ACHN (cell line): ENCODE measurements around the gene ACP7.
A peak's percentile ranks its signal among the peaks of the same experiment; 100 is the strongest.
"Not testable (repeated sequence)": the region's sequence is repeated elsewhere in the genome, so short reads cannot be mapped to it uniquely, and the experiment has no call there.

Source experiments
- DNase-seq: peaks from one replicate; pipeline ENCODE4 v3.0.0-alpha.2; 2015
- in situ Hi-C: cut with HindIII; loops from 2 replicates; pipeline ENCODE4 v1.10.0; 2017; ENCODE audit warnings: low sequenced_read_pairs, low pct_ligation_motif_present, low pct_unique_long_range_greater_than_20kb

ACP7 gene, protein sequence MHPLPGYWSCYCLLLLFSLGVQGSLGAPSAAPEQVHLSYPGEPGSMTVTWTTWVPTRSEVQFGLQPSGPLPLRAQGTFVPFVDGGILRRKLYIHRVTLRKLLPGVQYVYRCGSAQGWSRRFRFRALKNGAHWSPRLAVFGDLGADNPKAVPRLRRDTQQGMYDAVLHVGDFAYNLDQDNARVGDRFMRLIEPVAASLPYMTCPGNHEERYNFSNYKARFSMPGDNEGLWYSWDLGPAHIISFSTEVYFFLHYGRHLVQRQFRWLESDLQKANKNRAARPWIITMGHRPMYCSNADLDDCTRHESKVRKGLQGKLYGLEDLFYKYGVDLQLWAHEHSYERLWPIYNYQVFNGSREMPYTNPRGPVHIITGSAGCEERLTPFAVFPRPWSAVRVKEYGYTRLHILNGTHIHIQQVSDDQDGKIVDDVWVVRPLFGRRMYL

DNA sequence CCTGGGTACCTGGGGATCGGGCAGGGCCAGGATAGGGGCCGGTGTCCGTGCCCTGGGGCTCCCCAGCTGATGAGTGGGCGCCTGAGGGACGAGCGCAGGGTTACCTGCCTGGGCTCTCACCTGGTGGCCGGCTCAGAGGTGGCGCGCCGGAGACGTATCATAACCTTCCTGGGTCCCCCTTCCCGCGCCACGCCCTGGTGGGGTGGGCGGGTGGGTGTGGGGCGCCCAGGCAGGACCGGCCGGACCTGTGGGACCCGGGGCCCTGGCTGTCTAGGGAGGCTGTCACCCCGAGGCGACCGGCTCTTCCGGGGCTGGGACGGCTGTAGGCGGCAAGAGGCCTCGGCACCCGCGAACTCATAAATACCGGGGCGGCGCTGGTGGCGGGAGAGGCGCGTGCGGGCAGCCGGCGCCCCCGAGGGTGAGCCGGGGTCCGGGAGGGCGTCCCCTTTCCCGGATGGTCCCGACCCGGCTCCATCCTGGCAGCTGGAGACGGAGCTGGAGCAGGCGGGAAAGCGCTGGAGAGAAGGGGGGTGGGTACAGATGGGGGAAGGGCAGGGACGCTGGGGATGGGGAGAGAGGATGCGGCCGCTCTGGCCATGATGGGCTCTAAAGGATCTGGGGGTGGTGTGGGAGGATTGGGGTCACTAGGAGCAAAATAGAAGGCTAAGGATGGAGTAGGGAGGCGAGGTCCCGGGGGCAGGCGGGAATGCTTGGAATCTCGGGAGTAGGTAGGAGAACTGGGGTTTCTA is at the start of gene ACP7:
TSS of gene ACP7 (plus strand) at position 386 of the 749 bp plus-strand sequence. CDS start 902 bp downstream, outside the sequence.
- no peak for DNase-seq
- in situ Hi-C loops = no loop called here

GRCh38 chr19:39036581-39036980 is 47.6 kb upstream of the ACP7 start:
- in situ Hi-C loops = no loop called here

GRCh38 chr19:39037194-39037593 is 47.0 kb upstream of the ACP7 start:
- in situ Hi-C loops = no loop called here

More at GRCh38 chr19:39036581-39036980, 47.6 kb upstream of the ACP7 start:
- no peak for DNase-seq

DNA sequence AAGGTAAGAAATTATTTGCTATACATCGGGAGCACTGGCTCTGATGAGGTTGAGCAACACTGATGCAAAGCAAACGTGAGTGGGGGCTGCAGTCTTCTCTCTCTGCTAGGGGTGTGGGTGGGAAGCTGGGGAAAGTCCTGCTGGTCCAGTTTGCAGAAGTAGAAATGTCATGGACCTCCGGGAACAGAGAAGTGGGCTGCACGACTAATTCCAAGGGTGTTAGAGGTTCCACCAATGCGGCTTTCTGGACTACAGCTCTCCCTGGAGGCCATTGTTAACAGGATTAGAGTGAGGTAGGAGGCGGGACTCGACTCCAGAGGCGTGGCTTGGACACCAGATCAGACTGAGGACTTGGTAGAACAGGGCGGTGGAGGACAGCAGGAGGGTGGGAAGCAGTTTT is 46.1 kb upstream of the ACP7 start:
- in situ Hi-C loops = no loop called here
- DNase-seq = peak; percentile 72

More at GRCh38 chr19:39037194-39037593, 47.0 kb upstream of the ACP7 start:
- DNase-seq = no peak

DNA sequence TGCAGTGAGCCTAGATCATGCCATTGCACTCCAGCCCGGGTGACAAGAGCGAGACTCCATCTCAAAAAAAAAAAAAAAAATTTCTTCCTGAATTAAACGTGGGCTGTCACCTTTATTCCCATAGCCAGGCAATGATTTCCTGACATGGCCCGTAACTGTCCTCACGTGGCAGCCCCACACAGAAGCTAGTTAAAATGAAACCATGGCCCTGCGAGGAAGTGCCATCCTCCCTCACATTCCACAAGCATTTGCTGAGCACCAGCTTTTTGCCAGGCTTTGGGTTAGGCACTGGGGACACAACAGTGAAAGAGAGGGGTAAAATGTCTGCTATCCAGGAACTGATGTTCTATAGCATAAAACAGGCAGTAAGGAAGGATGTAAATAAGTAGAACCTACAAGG is 38.7 kb upstream of the ACP7 start:
- DNase-seq = peak; percentile 11
- in situ Hi-C loops = no loop called here

GRCh38 chr19:39046037-39046821 is 37.9 kb upstream of the ACP7 start:
- in situ Hi-C loops = no loop called here
- DNase-seq = peak; percentile 77

- no peak for DNase-seq
- in situ Hi-C loops = no loop called here
These were observed 37.1 kb upstream of the ACP7 start for GRCh38 chr19:39047073-39047472.

- in situ Hi-C loops = no loop called here
- DNase-seq = peak; percentile 35
These were observed 31.9 kb upstream of the ACP7 start for GRCh38 chr19:39052243-39052746.

GRCh38 chr19:39052846-39053245 is 31.3 kb upstream of the ACP7 start:
- no peak for DNase-seq
- in situ Hi-C loops = no loop called here

DNA sequence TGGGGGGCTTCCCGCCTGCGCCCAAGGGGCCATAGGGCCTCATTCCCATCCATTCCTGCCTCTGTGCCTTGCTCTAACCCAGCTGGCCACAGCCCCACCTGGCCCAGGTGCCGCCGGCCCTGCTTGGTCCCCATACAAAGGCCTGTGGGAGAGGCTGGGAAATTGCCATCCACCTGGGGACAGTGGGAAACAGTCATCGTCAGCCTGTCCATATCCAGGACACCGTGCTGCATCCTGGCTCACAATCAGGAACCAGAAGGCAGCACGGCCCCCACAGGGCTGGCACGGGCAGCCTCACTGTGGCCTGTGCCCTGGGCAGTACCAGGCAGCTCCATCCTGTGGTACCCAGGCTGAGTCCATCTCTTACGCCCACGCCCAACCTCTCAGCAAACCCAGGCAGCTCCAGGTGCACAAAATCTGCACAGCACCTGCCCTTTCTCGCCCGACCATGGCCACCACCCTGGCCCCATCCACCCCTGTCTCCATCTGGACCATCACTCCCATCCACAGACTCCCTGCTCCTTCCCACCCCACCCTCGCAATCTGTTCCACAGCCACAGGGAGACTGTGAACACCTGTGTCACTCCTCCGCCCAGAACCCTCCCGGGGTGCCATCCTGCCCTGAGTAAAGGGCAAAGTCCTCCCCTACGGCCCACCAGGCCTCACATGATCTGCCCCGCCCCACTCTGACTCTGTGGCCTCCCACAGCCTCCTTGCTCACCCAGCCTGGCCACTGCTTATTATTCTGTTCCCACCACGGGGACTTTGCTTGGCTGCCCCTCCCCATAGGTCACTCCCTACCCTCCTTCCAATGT is 30.7 kb upstream of the ACP7 start:
- in situ Hi-C loops = no loop called here
- DNase-seq = no peak

GRCh38 chr19:39054091-39054470 is 30.1 kb upstream of the ACP7 start:
- in situ Hi-C loops = no loop called here
- no peak for DNase-seq

- DNase-seq = no peak
- in situ Hi-C loops = no loop called here
These were observed 26.6 kb upstream of the ACP7 start for GRCh38 chr19:39057615-39058014.

GRCh38 chr19:39059302-39059701 is 24.9 kb upstream of the ACP7 start:
- in situ Hi-C loops = no loop called here
- no peak for DNase-seq

DNA sequence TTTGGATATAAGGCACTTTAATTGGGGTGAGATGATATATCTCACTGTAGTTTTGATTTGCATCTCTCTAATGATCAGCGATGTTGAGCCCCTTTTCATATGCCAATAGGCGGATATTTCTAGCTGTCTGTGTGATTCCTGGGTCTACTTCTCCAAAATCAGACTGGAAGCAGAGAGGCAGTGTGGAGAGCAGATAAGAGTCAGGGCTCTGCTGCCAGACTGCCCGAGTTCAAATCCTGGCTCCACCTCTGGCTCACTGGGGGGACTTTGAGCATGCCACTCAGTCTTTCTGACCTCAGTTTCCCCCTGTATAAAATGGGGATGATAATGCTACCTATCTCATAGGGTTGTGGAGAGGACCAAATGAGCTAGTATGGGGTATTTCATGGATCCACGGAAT is 24.0 kb upstream of the ACP7 start:
- DNase-seq = no peak
- in situ Hi-C loops = no loop called here

GRCh38 chr19:39064405-39064804 is 19.8 kb upstream of the ACP7 start:
- in situ Hi-C loops = no loop called here
- DNase-seq = no peak

DNA sequence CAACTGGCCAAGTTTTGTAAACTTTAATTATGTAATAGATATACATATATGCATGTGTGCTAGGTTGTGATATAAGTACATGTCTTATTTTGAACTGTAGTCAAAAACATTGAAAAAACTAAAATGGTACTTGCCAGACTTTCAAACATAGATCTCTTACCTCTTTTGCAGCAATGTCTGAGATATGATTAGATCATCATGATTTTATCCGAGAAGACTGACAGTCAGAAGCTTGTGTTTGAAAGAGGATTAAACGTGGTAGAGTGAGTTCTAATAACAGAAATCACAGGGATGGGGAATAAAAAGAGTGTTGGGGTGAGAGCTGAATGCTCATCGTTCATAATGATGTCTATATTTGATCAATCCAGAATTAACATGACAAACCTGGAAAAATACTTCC is 18.2 kb upstream of the ACP7 start:
- in situ Hi-C loops = no loop called here

DNA sequence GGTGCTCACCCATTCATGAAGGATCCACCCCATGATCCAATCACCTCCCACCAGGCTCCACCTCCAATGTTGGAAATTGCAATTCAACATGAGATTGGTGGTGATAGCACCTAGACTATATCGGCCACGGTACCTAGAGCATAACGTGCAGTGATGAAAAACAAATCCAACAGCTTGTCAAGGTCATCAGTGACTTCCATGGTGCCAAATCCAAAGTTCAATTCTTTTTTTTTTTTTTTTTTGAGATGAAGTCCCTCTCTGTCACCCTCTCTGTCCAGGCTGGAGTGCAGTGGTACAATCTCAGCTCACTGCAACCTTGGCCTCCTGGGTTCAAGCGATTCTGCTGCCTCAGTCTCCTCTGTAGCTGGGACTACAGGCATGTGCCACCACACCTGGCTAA is 17.1 kb upstream of the ACP7 start:
- in situ Hi-C loops = no loop called here
- DNase-seq = no peak

More for the DNA sequence above, 18.2 kb upstream of the ACP7 start:
- no peak for DNase-seq

DNA sequence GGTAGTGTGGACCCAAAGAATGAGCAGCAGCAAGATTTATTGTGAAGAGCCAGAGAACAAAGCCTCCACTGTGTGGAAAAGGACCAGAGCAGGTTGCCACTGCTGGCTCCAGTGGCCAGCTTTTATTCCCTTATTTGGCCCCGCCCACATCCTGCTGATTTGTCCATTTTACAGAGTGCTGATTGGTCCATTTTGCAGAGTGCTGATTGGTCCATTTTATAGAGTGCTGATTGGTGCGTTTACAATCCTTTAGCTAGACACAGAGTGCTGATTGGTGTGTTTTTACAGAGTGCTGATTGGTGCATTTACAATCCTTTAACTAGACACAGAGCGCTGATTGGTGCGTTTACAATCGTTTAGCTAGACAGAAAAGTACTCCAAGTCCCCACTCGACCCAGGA is 15.9 kb upstream of the ACP7 start:
- DNase-seq, in situ Hi-C loops: not testable (repeated sequence)
